ENCODE measurements around the gene BRD2. TPM values are rescaled to one million over a fixed set of nuclear protein-coding genes. Genes with fewer than 3 reads are reported as not detected.

BRD2 gene
- total and polyA plus RNA-seq, 9 of the 15 experiments (the other 6 are each of a cell fraction or from before 2014, with no cell fraction given), result 19.0 to 252 (median 181) TPM

DNA sequence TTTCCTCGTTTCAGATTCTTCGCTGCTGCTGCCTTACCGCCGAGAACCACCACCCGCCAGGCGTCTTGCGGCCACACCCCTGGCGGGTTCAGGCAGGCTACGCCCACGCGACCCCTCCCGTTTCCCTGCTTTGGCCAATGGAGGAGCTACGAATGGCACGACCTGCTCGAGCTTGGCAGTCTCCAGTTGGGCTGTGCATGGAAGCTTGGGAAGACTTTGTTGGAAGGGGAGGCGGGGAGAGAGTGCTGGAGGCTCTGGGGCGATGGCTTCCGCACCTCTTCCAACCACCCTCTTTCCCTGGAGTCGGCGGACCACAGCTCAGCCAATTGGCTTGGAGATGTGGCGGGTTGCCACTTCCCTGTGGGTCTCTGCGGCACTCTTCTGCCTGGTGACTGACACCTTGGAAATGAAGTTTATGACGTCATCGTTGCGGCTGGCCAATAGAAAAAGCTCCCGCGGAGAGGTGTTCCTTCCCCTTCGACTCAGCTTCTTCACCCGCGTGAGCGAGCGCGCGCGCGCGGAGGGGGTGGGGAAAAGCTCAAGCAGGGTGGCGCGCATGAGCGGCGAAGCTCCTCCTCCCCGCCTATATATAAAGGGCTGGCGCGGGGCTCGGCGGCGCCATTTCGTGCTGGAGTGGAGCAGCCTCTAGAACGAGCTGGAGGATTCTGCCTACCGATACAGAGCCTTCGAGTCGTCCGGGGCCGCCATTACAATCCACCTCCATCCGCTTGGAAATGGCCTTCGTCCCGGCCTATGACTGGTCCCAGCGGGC, 3.4 kb downstream of the BRD2 start (continued):
- TF ChIP-seq, protein P1, sequence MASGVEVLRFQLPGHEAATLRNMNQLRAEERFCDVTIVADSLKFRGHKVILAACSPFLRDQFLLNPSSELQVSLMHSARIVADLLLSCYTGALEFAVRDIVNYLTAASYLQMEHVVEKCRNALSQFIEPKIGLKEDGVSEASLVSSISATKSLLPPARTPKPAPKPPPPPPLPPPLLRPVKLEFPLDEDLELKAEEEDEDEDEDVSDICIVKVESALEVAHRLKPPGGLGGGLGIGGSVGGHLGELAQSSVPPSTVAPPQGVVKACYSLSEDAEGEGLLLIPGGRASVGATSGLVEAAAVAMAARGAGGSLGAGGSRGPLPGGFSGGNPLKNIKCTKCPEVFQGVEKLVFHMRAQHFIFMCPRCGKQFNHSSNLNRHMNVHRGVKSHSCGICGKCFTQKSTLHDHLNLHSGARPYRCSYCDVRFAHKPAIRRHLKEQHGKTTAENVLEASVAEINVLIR (CRISPR knock-in tag; IDR thresholded peaks at IDR 0.05), result peak; percentile 89
- TF ChIP-seq SRF (CRISPR knock-in tag; IDR thresholded peaks at IDR 0.05) (peak in 1 of 2 experiments; percentile 41; a peak in 2 of 4 replicates), CCAR2 (IDR thresholded peaks at IDR 0.05; ENCODE audit: low read depth, low read length) (peak; percentile 91; the same call in 1 of the 2 replicates), ZNF134 (CRISPR knock-in tag; conservative IDR thresholded peaks at IDR 0.05) (no peak), TRIM28 (IDR thresholded peaks at IDR 0.05) (0 out of 2 replicates have a peak, but pooled peaks have one; percentile 14), SMAD2 (IDR thresholded peaks at IDR 0.05; ENCODE audit: low read depth, low read length) (no peak), MTA3 (IDR thresholded peaks at IDR 0.05; ENCODE audit: borderline replicate concordance) (peak; percentile 100), TAF15 (IDR thresholded peaks at IDR 0.05; ENCODE audit: low read depth, low read length) (0 out of 2 replicates have a peak, but pooled peaks have one; percentile 29), NCOA6 (IDR thresholded peaks at IDR 0.05) (no peak), ETV6 (IDR thresholded peaks at IDR 0.05; ENCODE audit: borderline replicate concordance in 1 of 2, low read depth in 2 of 2, low read length in 1 of 2) (0 out of 4 replicates have a peak, but pooled peaks of 1 of the 2 experiments have one; percentile 12), ETV6 (CRISPR knock-in tag; IDR thresholded peaks at IDR 0.05; ENCODE audit: borderline replicate concordance) (no peak; the same call in 1 of the 2 replicates), ILF3 (IDR thresholded peaks at IDR 0.05; ENCODE audit: borderline replicate concordance) (no peak), POLR2AphosphoS5 (IDR thresholded peaks at IDR 0.05; ENCODE audit: control insufficient read depth, insufficient read depth, low read depth, low read length) (peak; percentile 99), SIRT6 (IDR thresholded peaks at IDR 0.05; ENCODE audit: low read depth, low read length) (no peak), BHLHE40 (IDR thresholded peaks at IDR 0.05; ENCODE audit: low read length) (peak; percentile 64; the same call in 1 of the 2 replicates)
- TF ChIP-seq, protein P2, sequence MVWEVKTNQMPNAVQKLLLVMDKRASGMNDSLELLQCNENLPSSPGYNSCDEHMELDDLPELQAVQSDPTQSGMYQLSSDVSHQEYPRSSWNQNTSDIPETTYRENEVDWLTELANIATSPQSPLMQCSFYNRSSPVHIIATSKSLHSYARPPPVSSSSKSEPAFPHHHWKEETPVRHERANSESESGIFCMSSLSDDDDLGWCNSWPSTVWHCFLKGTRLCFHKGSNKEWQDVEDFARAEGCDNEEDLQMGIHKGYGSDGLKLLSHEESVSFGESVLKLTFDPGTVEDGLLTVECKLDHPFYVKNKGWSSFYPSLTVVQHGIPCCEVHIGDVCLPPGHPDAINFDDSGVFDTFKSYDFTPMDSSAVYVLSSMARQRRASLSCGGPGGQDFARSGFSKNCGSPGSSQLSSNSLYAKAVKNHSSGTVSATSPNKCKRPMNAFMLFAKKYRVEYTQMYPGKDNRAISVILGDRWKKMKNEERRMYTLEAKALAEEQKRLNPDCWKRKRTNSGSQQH (CRISPR knock-in tag; IDR thresholded peaks at IDR 0.05), result peak; percentile 44; the same call in 1 of the 2 replicates
- TF ChIP-seq, protein P3, sequence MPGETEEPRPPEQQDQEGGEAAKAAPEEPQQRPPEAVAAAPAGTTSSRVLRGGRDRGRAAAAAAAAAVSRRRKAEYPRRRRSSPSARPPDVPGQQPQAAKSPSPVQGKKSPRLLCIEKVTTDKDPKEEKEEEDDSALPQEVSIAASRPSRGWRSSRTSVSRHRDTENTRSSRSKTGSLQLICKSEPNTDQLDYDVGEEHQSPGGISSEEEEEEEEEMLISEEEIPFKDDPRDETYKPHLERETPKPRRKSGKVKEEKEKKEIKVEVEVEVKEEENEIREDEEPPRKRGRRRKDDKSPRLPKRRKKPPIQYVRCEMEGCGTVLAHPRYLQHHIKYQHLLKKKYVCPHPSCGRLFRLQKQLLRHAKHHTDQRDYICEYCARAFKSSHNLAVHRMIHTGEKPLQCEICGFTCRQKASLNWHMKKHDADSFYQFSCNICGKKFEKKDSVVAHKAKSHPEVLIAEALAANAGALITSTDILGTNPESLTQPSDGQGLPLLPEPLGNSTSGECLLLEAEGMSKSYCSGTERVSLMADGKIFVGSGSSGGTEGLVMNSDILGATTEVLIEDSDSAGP (CRISPR knock-in tag; IDR thresholded peaks at IDR 0.05), result no peak
- TF ChIP-seq, protein P4, sequence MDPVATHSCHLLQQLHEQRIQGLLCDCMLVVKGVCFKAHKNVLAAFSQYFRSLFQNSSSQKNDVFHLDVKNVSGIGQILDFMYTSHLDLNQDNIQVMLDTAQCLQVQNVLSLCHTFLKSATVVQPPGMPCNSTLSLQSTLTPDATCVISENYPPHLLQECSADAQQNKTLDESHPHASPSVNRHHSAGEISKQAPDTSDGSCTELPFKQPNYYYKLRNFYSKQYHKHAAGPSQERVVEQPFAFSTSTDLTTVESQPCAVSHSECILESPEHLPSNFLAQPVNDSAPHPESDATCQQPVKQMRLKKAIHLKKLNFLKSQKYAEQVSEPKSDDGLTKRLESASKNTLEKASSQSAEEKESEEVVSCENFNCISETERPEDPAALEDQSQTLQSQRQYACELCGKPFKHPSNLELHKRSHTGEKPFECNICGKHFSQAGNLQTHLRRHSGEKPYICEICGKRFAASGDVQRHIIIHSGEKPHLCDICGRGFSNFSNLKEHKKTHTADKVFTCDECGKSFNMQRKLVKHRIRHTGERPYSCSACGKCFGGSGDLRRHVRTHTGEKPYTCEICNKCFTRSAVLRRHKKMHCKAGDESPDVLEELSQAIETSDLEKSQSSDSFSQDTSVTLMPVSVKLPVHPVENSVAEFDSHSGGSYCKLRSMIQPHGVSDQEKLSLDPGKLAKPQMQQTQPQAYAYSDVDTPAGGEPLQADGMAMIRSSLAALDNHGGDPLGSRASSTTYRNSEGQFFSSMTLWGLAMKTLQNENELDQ (CRISPR knock-in tag; IDR thresholded peaks at IDR 0.05; ENCODE audit: borderline replicate concordance), result no peak
- TF ChIP-seq, protein P5, sequence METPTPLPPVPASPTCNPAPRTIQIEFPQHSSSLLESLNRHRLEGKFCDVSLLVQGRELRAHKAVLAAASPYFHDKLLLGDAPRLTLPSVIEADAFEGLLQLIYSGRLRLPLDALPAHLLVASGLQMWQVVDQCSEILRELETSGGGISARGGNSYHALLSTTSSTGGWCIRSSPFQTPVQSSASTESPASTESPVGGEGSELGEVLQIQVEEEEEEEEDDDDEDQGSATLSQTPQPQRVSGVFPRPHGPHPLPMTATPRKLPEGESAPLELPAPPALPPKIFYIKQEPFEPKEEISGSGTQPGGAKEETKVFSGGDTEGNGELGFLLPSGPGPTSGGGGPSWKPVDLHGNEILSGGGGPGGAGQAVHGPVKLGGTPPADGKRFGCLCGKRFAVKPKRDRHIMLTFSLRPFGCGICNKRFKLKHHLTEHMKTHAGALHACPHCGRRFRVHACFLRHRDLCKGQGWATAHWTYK (CRISPR knock-in tag; IDR thresholded peaks at IDR 0.05), result peak; percentile 52

Measured in K562 (cell line).